Activated CD4-positive, alpha-beta T cell treated with anti-CD3 and anti-CD28 coated beads for 24 hours (primary cell): ENCODE measurements around the gene CENPX.

Experiments
- DNase-seq, 2 donors: peaks; one replicate each; pipeline ENCODE4 v3.0.0-alpha.2; 2020; ENCODE audit warnings: low read depth in 2 of 2

The CENPX gene

GRCh38 chr17:82023447-82024241, 966 bp upstream of the CENPX start:
- no peak for DNase-seq

- DNase-seq: peak; percentile 99 to 100
Observed at GRCh38 chr17:82022981-82023446, 336 bp upstream of the CENPX start, which contains the start of gene LRRC45. LRRC45 (plus strand) TSS chr17:82023305; CDS start chr17:82023644, 339 bp downstream.

- DNase-seq: no peak
Observed at GRCh38 chr17:82021900-82022309, 773 bp downstream of the CENPX start.

- DNase-seq: peak; percentile 37 to 43
Observed at GRCh38 chr17:82021107-82021899, 1.4 kb downstream of the CENPX start.

- no peak for DNase-seq
Observed at GRCh38 chr17:82020572-82021106, 2.0 kb downstream of the CENPX start.

GRCh38 chr17:82019690-82020571, 2.7 kb downstream of the CENPX start:
- peak; percentile 46 to 73 for DNase-seq

GRCh38 chr17:82018989-82019689, 3.5 kb downstream of the CENPX start:
- DNase-seq: no peak

- no peak for DNase-seq
Observed at GRCh38 chr17:82018152-82018988, 4.3 kb downstream of the CENPX start.

- no peak for DNase-seq
Observed at GRCh38 chr17:82017612-82018151, 5.0 kb downstream of the CENPX start.

GRCh38 chr17:82016875-82017459, 5.7 kb downstream of the CENPX start:
- DNase-seq: no peak

GRCh38 chr17:82016061-82016874, 6.4 kb downstream of the CENPX start:
- no peak for DNase-seq

GRCh38 chr17:82015311-82015971, 7.2 kb downstream of the CENPX start:
- no peak for DNase-seq

GRCh38 chr17:82014971-82015310, 7.7 kb downstream of the CENPX start:
- DNase-seq: no peak

- DNase-seq: no peak
Observed at GRCh38 chr17:82014432-82014831, 8.2 kb downstream of the CENPX start.

- no peak for DNase-seq
Observed at GRCh38 chr17:82013772-82014321, 8.8 kb downstream of the CENPX start.

- DNase-seq: no peak
Observed at GRCh38 chr17:82013341-82013740, 9.3 kb downstream of the CENPX start.

GRCh38 chr17:82012640-82013295, 9.9 kb downstream of the CENPX start:
- no peak for DNase-seq
